ENCODE measurements around the gene PTPRH.

PTPRH gene

DNA sequence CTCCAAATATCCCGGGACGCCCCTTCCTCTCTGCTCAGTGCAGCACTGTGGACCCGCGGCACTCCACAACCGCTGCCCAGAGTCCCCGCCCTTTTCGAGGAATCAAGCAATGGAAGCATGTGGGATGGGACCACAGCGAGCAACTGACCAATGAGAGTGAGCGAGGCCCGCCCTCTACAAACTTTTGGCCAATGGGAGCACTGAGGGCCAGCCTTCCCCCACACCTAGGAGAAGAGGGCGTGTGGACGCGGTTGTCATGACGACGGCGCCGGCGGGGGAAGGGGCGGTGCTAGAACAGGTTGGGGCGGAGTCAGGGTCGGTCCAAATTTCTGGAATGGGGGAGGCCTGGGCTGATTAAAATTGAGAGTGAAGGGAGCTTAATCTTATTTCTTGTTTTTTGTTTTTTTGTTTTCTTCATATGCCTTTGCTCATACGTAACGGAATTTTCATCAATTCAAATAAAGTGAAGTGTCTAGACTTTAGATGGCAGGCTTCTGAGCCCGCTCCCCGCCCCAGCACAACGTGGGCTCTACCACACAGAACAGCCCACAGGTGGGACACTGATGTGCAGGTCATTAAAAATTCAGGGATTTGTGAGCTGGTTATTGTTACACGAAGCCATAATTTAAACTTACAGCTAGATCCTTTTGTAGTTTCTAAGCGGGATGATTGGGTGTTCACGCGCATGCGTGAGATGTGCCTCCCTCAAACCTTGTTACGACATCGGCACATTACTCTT lies 42.6 kb downstream of the PTPRH start, which contains the start of gene DNAAF3:
Gene DNAAF3, minus strand, starts transcription at position 84 of the 739 bp plus-strand sequence. CDS start 200 bp downstream, outside the sequence.
- Histone ChIP-seq H3K27ac (peak within 1 kb of the TSS; percentile 53), H3K27me3 (replicated peaks) (peaks cover 6% of the 10 kb centered on the region), H3K4me3 (ENCODE audit: low read depth, low read length) (peak within 1 kb of the TSS; percentile 60), H3K36me3 (replicated peaks) (no peaks in the 10 kb centered on the region)
- in situ Hi-C loops (cut with HindIII; ENCODE audit: low pct_ligation_motif_present, low sequenced_read_pairs), result no loop called here
- peak; percentile 98 for DNase-seq
- TF ChIP-seq, protein P1, sequence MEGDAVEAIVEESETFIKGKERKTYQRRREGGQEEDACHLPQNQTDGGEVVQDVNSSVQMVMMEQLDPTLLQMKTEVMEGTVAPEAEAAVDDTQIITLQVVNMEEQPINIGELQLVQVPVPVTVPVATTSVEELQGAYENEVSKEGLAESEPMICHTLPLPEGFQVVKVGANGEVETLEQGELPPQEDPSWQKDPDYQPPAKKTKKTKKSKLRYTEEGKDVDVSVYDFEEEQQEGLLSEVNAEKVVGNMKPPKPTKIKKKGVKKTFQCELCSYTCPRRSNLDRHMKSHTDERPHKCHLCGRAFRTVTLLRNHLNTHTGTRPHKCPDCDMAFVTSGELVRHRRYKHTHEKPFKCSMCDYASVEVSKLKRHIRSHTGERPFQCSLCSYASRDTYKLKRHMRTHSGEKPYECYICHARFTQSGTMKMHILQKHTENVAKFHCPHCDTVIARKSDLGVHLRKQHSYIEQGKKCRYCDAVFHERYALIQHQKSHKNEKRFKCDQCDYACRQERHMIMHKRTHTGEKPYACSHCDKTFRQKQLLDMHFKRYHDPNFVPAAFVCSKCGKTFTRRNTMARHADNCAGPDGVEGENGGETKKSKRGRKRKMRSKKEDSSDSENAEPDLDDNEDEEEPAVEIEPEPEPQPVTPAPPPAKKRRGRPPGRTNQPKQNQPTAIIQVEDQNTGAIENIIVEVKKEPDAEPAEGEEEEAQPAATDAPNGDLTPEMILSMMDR (IDR thresholded peaks at IDR 0.05; ENCODE audit: low read depth, low read length, missing control alignments), result no peak

DNA sequence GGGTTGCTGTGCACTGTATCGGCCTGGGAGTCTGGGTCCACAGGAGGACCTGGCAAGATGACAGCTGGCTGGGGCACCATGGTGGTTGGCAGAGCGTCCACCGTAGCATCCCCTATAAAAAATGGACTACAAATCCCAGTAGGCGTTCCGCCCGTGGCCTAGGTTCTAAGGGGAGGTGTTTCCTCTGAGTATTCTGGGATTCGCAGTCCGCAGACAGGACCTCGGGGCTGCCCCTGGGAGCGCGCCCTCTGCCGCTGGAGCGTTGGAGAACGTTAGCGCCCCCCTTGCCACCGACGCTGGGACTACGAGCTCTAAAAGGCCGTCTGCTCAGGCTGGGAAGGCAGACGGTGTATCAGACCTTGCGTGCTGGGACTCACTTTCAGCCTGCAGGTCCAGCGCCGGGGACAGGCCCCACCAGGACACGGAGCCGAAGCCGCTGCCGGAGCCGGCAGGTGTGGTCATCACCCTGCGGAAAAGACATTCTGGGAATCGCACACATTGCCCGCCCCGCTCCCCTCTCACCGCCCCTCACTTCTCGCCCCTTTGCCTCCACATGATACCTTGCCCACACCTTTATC lies 43.3 kb downstream of the PTPRH start:
- in situ Hi-C loops (cut with HindIII; ENCODE audit: low pct_ligation_motif_present, low sequenced_read_pairs), result no loop called here
- Histone ChIP-seq H3K27ac (no peak overlapping the region), H3K27me3 (replicated peaks) (peaks cover 13% of the 10 kb centered on the region), H3K4me3 (ENCODE audit: low read depth, low read length) (peak overlapping the region; percentile 60), H3K36me3 (replicated peaks) (no peaks in the 10 kb centered on the region)
- TF ChIP-seq, protein P1 (IDR thresholded peaks at IDR 0.05; ENCODE audit: low read depth, low read length, missing control alignments), result peak; percentile 80
- DNase-seq, result peak; percentile 73

DNA sequence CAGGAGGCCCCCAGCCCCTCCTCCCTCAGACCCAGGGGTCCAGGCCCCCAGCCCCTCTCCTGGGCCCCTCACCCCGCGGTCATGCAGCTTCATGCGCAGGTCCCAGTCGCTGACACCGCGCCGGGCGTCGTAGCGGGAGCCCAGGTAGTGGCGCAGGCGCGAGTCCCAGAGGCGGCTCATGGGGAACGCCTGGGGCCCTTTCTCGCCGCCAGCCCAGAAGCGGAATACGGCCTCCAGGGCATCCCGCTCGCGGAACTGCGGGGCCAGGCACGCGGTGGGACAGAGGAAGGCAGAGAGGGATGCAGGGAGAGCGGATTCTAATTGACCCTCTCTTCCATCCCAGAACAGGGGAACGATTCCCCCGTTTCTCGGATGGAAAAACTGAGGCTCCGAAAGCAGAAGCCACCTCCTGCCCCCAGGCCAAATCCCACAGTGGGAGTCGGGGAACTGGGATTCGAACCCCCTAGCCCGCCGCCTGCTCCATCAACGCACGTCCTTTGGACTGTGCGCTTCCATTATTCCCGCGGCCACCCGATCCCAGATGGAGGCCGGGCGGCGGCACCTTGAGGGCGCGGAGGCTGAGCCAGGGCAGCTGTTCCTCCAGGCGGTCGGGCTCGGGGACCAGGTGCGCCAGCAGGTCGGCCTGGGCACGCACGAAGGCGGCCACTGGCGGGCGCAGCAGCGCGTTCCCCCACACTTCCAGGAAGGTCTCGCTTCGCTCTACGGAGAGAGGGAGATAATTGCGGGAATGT lies 47.6 kb downstream of the PTPRH start:
- Histone ChIP-seq H3K27me3 (replicated peaks) (peaks cover 14% of the 10 kb centered on the region), H3K36me3 (replicated peaks) (no peaks in the 10 kb centered on the region), H3K27ac (no peak overlapping the region), H3K4me3 (ENCODE audit: low read depth, low read length) (no peak overlapping the region)
- TF ChIP-seq, protein P1 (IDR thresholded peaks at IDR 0.05; ENCODE audit: low read depth, low read length, missing control alignments), result no peak
- no peak for DNase-seq
- in situ Hi-C loops (cut with HindIII; ENCODE audit: low pct_ligation_motif_present, low sequenced_read_pairs), result no loop called here

DNA sequence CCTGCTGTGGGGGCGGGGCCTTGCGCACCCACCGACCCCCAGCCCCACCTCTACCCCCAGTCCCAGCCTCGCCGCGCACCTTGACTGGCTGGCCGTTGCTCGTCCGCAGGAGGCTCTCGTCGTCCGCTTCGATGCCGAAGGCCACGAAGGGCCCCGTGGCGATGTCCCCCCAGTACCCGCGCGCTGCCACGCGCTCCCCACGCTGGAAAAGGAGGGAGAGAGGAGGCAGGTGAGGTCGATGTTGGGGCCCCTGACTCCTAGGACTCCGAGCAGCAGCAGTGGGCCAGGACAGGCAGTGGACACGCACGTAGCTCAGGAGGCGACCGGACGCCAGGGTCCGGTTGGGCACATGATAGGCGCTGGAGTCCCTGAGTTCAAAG lies 48.3 kb downstream of the PTPRH start:
- TF ChIP-seq, protein P1 (IDR thresholded peaks at IDR 0.05; ENCODE audit: low read depth, low read length, missing control alignments), result no peak
- H3K27me3 ChIP-seq (replicated peaks), result peaks cover 14% of the 10 kb centered on the region
- no peak overlapping the region for H3K4me3 ChIP-seq (ENCODE audit: low read depth, low read length)
- no peaks in the 10 kb centered on the region for H3K36me3 ChIP-seq (replicated peaks)
- DNase-seq, result no peak
- H3K27ac ChIP-seq, result no peak overlapping the region
- in situ Hi-C loops (cut with HindIII; ENCODE audit: low pct_ligation_motif_present, low sequenced_read_pairs), result no loop called here

DNA sequence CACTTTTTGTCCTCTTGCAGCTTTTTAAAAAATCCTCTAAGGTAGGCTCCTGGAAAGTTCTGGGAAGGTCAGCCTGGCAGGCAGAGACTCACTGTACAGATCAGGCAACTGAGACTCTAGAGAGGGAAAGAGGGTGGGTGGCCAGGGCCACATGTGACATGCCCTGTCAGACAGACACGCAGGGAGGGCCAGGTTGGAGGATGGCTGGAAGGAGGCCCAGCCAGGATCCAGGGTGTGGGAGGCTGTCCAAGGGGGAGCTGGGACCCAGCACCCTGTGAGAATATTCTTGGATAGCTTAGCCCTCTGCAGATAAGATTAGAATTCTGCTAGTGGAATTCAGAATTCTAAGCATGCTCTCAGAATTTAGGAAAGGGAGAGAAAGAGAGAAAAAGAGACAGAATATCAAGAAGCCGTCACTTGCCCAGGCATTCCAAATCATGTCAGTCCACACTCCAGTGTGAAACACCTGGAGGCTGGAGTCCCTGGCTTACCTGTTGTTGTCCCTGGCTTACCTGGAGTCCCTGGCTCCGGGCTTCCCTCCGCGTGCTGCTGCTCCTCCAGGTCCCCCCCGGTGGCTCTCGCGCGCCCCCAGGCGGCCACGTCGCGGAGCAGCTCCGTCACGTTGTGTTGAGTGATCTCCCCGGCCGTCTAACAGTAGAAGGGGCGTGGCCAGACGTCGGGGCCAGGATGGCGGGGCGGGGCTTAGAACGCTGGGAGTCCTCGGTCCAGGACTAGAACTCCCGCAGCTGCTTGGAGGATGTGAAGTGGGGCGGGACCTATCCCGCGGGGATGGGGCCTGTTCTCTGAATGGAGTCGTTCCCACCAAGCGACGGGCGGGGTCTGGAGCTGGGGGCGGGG lies 48.9 kb downstream of the PTPRH start:
- no peak overlapping the region for H3K4me3 ChIP-seq (ENCODE audit: low read depth, low read length)
- TF ChIP-seq, protein P1 (IDR thresholded peaks at IDR 0.05; ENCODE audit: low read depth, low read length, missing control alignments), result peak; percentile 97
- peaks cover 14% of the 10 kb centered on the region for H3K27me3 ChIP-seq (replicated peaks)
- DNase-seq, result peak; percentile 82
- H3K36me3 ChIP-seq (replicated peaks), result no peaks in the 10 kb centered on the region
- in situ Hi-C loops (cut with HindIII; ENCODE audit: low pct_ligation_motif_present, low sequenced_read_pairs), result no loop called here
- H3K27ac ChIP-seq, result no peak overlapping the region

Data from brain microvascular endothelial cell (primary cell).